ENCODE measurements around the gene PNMA8B.
A peak's percentile ranks its signal among the peaks of the same experiment; 100 is the strongest.
"Not testable (repeated sequence)": the region's sequence is repeated elsewhere in the genome, so short reads cannot be mapped to it uniquely, and the experiment has no call there.

The PNMA8B gene

GRCh38 chr19:46495786-46496099, at the start of gene PNMA8B:
Gene PNMA8B (minus strand): TSS chr19:46495867. CDS start chr19:46495465, 402 bp downstream.
- no peak for DNase-seq

GRCh38 chr19:46544651-46545050, 49.0 kb upstream of the PNMA8B start:
- DNase-seq: no peak

GRCh38 chr19:46542428-46543230, 47.0 kb upstream of the PNMA8B start:
- peak; percentile 78 for DNase-seq

GRCh38 chr19:46537136-46538097, 41.8 kb upstream of the PNMA8B start:
- peak; percentile 72 for DNase-seq

- DNase-seq: no peak
Observed at GRCh38 chr19:46536391-46536790, 40.7 kb upstream of the PNMA8B start.

- DNase-seq: no peak
Observed at GRCh38 chr19:46533621-46534081, 38.0 kb upstream of the PNMA8B start.

- DNase-seq: no peak
Observed at GRCh38 chr19:46533078-46533620, 37.5 kb upstream of the PNMA8B start.

- DNase-seq: no peak
Observed at GRCh38 chr19:46530636-46531035, 35.0 kb upstream of the PNMA8B start.

GRCh38 chr19:46529622-46530451, 34.2 kb upstream of the PNMA8B start:
- DNase-seq: peak; percentile 76

GRCh38 chr19:46528601-46529590, 33.2 kb upstream of the PNMA8B start:
- DNase-seq: no peak

GRCh38 chr19:46526801-46527200, 31.1 kb upstream of the PNMA8B start:
- not testable (repeated sequence) for DNase-seq

- no peak for DNase-seq
Observed at GRCh38 chr19:46524308-46524707, 28.6 kb upstream of the PNMA8B start.

GRCh38 chr19:46522988-46523387, 27.3 kb upstream of the PNMA8B start:
- DNase-seq: peak; percentile 28

- no peak for DNase-seq
Observed at GRCh38 chr19:46521241-46521868, 25.7 kb upstream of the PNMA8B start.

GRCh38 chr19:46520616-46521015, 24.9 kb upstream of the PNMA8B start:
- no peak for DNase-seq

- no peak for DNase-seq
Observed at GRCh38 chr19:46517471-46517870, 21.8 kb upstream of the PNMA8B start.

GRCh38 chr19:46515879-46516350, 20.2 kb upstream of the PNMA8B start:
- DNase-seq: peak; percentile 19

- no peak for DNase-seq
Observed at GRCh38 chr19:46515290-46515609, 19.6 kb upstream of the PNMA8B start.

GRCh38 chr19:46514589-46515289, 19.1 kb upstream of the PNMA8B start:
- no peak for DNase-seq
